ENCODE data around the gene ACACA. TPM values are rescaled to one million over a fixed set of nuclear protein-coding genes. Genes with fewer than 3 reads are reported as not detected.

Gene ACACA
- polyA plus RNA-seq, 1 experiment, result 57.9 TPM

DNA sequence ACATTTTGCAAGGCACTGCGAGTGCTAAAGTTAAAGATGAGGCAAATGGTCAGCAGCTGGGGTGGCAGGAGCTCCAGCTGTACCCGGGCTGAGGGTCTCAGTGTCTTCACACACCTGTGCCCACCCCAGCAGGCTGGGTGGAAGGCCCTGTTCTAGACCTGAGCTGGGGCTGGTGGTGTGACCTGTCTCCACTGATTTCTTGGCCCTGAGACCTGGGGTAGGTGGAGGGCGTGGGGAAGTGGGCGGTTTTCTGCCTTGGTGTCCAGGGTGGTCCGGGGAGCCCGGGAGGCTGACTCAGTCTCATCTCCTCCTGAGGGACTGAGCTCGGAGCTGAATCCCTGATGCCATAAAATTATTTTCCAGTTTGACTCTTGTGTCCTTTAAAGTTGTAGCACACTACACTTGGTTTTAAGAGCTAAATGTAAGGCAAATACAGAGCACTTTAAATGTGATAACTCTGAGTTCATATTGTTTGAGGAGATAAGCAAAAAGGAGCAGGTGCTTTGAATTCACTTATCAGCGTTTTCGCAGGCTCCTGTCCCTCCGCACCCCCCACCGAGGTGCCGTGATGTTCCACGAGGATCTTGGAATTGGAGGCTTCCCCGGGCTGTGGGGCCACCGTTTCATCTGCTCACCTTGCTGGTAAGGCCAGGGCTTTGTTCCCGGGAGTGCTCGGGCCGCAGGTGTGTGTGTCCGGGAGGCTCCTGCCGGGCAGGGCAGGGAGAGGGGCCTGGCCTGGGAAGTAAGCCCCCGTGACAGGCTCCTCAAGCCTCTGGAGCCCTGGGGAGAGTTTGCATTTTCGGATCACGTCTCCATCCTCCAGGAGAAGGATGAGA lies 340.9 kb downstream of the ACACA start:
- Histone ChIP-seq H3K9me3 (ENCODE audit: control insufficient read depth, insufficient read depth, low read length) (no peaks in the 10 kb centered on the region), H3K4me3 (ENCODE audit: low read depth, low read length) (no peak overlapping the region), H3K27me3 (ENCODE audit: control insufficient read depth, insufficient read depth, low read length) (peaks cover 29% of the 10 kb centered on the region), H3K27ac (ENCODE audit: low read depth, low read length) (no peak overlapping the region)
- no peak for TF ChIP-seq CTCF (IDR thresholded peaks at IDR 0.05; ENCODE audit: low read depth, low read length)
- ChIA-PET POLR2A (no interaction called here), CTCF (no interaction called here)
- DNase-seq (ENCODE audit: low read depth, low spot score), result no peak

DNA sequence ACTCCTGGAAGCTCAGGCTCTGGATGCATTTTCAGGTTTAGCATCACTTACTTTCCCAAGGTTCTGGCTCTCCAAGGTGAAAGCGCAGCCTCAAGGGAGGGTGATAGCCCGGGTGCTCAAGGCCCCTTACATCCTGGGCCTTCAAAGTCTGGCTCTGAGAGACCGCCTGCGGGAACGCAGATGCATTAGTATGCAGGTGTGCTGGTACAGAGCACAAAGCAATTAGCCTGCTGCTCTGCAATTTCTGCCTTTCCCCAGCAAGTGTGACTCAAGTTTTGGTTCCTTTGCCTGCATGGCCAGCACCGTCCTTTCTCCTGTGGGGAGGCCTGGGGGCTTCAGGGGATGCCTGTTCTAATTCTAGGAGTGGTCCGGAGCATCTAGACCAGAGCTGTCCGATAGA lies 341.7 kb downstream of the ACACA start:
- peaks cover 29% of the 10 kb centered on the region for H3K27me3 ChIP-seq (ENCODE audit: control insufficient read depth, insufficient read depth, low read length)
- POLR2A ChIA-PET, result no interaction called here
- no peak overlapping the region for H3K4me3 ChIP-seq (ENCODE audit: low read depth, low read length)
- TF ChIP-seq CTCF (IDR thresholded peaks at IDR 0.05; ENCODE audit: low read depth, low read length), result no peak
- DNase-seq (ENCODE audit: low read depth, low spot score), result no peak
- H3K27ac ChIP-seq (ENCODE audit: low read depth, low read length), result no peak overlapping the region
- no peaks in the 10 kb centered on the region for H3K9me3 ChIP-seq (ENCODE audit: control insufficient read depth, insufficient read depth, low read length)
- CTCF ChIA-PET, result no interaction called here

GRCh38 chr17:37064206-37064605 lies 342.4 kb downstream of the ACACA start:
- POLR2A ChIA-PET, result interaction anchor here (0.6 kb wide), 1 partner anchor 8 kb away, joined by 4 read pairs; no protein-coding TSS in a partner anchor
- Histone ChIP-seq H3K9me3 (ENCODE audit: control insufficient read depth, insufficient read depth, low read length) (no peaks in the 10 kb centered on the region), H3K4me3 (ENCODE audit: low read depth, low read length) (no peak overlapping the region), H3K27me3 (ENCODE audit: control insufficient read depth, insufficient read depth, low read length) (peaks cover 27% of the 10 kb centered on the region), H3K27ac (ENCODE audit: low read depth, low read length) (no peak overlapping the region)
- no peak for DNase-seq (ENCODE audit: low read depth, low spot score)
- CTCF ChIA-PET, result interaction anchor here (1.2 kb wide), 1 partner anchor 16 kb away, joined by 3 read pairs; no protein-coding TSS in a partner anchor
- no peak for TF ChIP-seq CTCF (IDR thresholded peaks at IDR 0.05; ENCODE audit: low read depth, low read length)

DNA sequence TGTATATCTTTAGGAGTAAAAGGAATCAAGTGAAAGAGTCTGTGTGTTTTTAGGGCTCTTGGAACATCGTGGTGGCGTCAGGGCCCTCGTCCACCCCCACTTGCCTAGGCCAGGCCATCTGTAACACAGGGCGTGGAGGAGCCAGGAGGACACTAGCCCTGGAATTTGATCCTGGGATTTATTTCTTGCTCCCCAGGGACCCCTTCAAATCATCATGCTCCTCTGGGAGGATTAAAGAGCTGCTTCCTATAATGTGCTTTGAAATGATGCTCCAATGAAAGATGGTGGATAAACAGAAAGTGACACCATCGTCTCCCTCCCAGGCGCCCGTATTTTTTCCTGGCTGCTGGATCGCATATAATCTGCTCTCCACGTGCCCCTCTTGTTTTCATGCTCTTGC lies 344.6 kb downstream of the ACACA start:
- Histone ChIP-seq H3K27me3 (ENCODE audit: control insufficient read depth, insufficient read depth, low read length) (peaks cover 22% of the 10 kb centered on the region), H3K9me3 (ENCODE audit: control insufficient read depth, insufficient read depth, low read length) (no peaks in the 10 kb centered on the region), H3K27ac (ENCODE audit: low read depth, low read length) (no peak overlapping the region), H3K4me3 (ENCODE audit: low read depth, low read length) (no peak overlapping the region)
- CTCF ChIA-PET, result interaction anchor here (4.7 kb wide), 1 partner anchor 15 kb away, joined by 31 read pairs; no protein-coding TSS in a partner anchor
- no peak for DNase-seq (ENCODE audit: low read depth, low spot score)
- POLR2A ChIA-PET, result no interaction called here
- no peak for TF ChIP-seq CTCF (IDR thresholded peaks at IDR 0.05; ENCODE audit: low read depth, low read length)

DNA sequence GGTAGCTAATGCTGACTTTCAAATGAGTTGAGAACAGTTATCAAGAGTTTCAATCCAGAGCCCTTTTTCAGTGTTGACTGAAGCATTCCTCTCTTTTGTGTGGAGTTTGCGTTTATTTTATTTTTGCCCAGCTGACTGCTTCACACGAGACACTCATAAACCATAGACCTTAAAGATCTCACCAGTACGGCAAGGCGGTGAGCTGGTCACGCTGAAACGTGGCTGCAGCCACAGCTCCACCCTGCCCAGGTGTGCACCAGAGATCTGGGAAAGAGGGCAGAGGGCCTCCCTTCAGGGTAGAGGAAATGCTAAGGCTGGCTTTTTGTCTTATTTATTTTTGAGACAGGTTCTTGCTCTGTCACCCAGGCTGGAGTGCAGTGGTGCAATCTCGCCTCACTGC lies 345.7 kb downstream of the ACACA start:
- ChIA-PET CTCF (interaction anchor here (1.6 to 4.7 kb wide), 2 partner anchors 13 to 159 kb away, joined by 4 to 31 read pairs; no protein-coding TSS in a partner anchor), POLR2A (no interaction called here)
- no peaks in the 10 kb centered on the region; the same call in 1 of the 2 replicates for H3K9me3 ChIP-seq (ENCODE audit: control insufficient read depth, insufficient read depth, low read length)
- no peak overlapping the region for H3K27ac ChIP-seq (ENCODE audit: low read depth, low read length)
- peaks cover 12% of the 10 kb centered on the region for H3K27me3 ChIP-seq (ENCODE audit: control insufficient read depth, insufficient read depth, low read length)
- TF ChIP-seq CTCF (IDR thresholded peaks at IDR 0.05; ENCODE audit: low read depth, low read length), result no peak
- no peak overlapping the region for H3K4me3 ChIP-seq (ENCODE audit: low read depth, low read length)
- no peak for DNase-seq (ENCODE audit: low read depth, low spot score)

Data from AG04450 (cell line).